ENCODE results near the gene IFITM1. TPM values are rescaled to one million over a fixed set of nuclear protein-coding genes. Genes with fewer than 3 reads are reported as not detected.
"Not testable (repeated sequence)": the region's sequence is repeated elsewhere in the genome, so short reads cannot be mapped to it uniquely, and the experiment has no call there.

IFITM1 gene
- polyA plus RNA-seq, 1 donor: 137 TPM

DNA sequence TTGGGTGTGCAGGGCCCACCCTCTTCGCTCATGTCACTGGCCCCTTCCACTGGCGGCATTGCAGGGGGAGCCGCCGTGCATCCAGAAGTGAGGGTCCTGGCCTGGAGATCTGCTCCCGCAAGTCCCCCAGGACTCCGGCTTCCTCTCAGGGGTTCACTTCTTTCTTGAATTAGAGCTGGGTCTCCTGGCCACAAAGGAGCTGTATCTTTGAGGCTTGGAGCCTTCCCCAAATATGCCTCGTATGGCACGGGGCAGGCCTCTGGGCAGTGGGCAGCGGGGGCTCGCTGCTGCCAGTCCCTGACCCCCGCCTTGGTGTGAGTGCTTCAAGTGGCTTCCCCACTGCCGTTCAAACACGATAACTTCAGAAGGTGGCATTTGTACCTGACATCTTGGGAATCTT, 14.2 kb downstream of the IFITM1 start:
- no peaks in the 10 kb centered on the region for H3K36me3 ChIP-seq (ENCODE audit: control insufficient read depth, insufficient read depth, low read length)
- peaks cover 28% of the 10 kb centered on the region for H3K4me1 ChIP-seq (ENCODE audit: control insufficient read depth, insufficient read depth, low read length)
- no peak overlapping the region for H3K27ac ChIP-seq (ENCODE audit: low read length)
- H3K27me3 ChIP-seq (ENCODE audit: control insufficient read depth, insufficient read depth, low read length): no peaks in the 10 kb centered on the region
- no CpG with 5 or more reads among the region's 13 CpGs for WGBS (ENCODE audit: insufficient coverage, low lambda C conversion rate)
- no peak overlapping the region for H3K4me3 ChIP-seq (ENCODE audit: low read length)
- no peak for DNase-seq
- H3K9me3 ChIP-seq (ENCODE audit: control insufficient read depth, low read depth, low read length): no peaks in the 10 kb centered on the region

DNA sequence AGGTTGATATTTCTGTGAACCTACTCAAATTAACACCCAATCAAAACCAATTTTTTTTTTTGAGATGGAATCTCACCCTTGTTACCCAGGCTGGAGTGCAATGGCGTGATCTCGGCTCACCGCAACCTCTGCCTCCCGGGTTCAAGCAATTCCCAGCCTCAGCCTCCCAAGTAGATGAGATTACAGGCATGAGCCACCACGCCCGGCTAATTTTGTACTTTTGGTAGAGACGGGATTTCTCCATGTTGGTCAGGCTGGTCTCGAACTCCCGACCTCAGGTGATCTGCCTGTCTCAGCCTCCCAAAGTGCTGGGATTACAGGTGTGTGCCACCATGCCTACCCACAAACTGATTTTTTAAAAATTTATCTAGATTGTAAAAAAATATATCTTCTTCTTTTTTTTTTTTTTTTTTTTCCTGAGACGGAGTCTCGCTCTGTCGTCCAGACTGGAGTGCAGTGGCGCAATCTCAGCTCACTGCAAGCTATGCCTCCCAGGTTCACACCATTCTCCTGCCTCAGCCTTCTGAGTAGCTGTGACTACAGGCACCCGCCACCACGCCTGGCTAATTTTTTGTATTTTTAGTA, 14.8 kb downstream of the IFITM1 start:
- H3K4me3 ChIP-seq (ENCODE audit: low read length); H3K9me3 ChIP-seq (ENCODE audit: control insufficient read depth, low read depth, low read length); H3K27ac ChIP-seq (ENCODE audit: low read length); H3K27me3 ChIP-seq (ENCODE audit: control insufficient read depth, insufficient read depth, low read length); DNase-seq; H3K36me3 ChIP-seq (ENCODE audit: control insufficient read depth, insufficient read depth, low read length): not testable (repeated sequence)
- peaks cover 28% of the 10 kb centered on the region for H3K4me1 ChIP-seq (ENCODE audit: control insufficient read depth, insufficient read depth, low read length)
- no CpG with 5 or more reads among the region's 15 CpGs for WGBS (ENCODE audit: insufficient coverage, low lambda C conversion rate)

DNA sequence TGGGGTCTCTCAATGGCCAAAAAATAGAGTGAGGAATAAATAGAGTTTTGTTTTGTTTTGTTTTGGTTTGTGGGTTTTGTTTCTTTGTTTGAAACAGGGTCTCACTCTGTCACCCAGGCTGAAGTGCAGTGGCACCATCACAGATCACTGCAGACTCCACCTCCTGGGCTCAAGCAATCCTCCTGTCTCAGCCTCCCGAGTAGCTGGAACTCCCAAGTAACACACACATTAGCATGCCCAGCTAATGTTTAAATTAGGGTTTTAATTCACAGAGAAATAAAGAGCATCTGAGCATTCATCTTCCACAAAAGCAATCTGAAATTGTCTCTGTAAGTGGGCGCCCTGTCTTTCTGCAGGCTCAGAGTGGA, 16.0 kb downstream of the IFITM1 start:
- Histone ChIP-seq H3K27me3 (ENCODE audit: control insufficient read depth, insufficient read depth, low read length) (no peaks in the 10 kb centered on the region), H3K4me3 (ENCODE audit: low read length) (no peak overlapping the region), H3K27ac (ENCODE audit: low read length) (no peak overlapping the region), H3K9me3 (ENCODE audit: control insufficient read depth, low read depth, low read length) (no peaks in the 10 kb centered on the region), H3K36me3 (ENCODE audit: control insufficient read depth, insufficient read depth, low read length) (no peaks in the 10 kb centered on the region), H3K4me1 (ENCODE audit: control insufficient read depth, insufficient read depth, low read length) (peaks cover 28% of the 10 kb centered on the region)
- DNase-seq: no peak
- no CpG with 5 or more reads among the region's 2 CpGs for WGBS (ENCODE audit: insufficient coverage, low lambda C conversion rate)

DNA sequence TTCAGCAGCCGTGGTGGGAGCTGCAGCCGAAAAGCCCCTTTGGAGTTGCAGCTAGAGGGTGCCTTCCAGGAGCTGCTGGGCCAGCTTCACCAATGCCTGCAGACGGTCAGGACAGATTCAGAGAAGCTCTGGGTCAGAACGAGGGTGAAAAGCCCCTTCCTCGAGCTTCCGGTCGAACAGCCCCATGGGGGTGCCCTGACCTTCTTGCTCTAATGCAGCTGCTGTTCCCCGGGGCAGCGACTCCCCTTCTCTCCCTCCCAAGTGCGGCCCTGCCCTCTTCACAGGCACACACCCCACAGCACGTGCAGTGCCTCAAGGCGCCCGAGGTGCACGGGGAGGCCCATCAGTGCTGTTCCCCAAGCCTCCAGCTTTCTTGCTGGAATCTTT, 16.5 kb downstream of the IFITM1 start:
- H3K4me1 ChIP-seq (ENCODE audit: control insufficient read depth, insufficient read depth, low read length): peaks cover 28% of the 10 kb centered on the region
- WGBS (ENCODE audit: insufficient coverage, low lambda C conversion rate): no CpG with 5 or more reads among the region's 14 CpGs
- H3K36me3 ChIP-seq (ENCODE audit: control insufficient read depth, insufficient read depth, low read length): no peaks in the 10 kb centered on the region
- H3K9me3 ChIP-seq (ENCODE audit: control insufficient read depth, low read depth, low read length): no peaks in the 10 kb centered on the region
- no peak overlapping the region for H3K27ac ChIP-seq (ENCODE audit: low read length)
- no peak for DNase-seq
- H3K4me3 ChIP-seq (ENCODE audit: low read length): no peak overlapping the region
- H3K27me3 ChIP-seq (ENCODE audit: control insufficient read depth, insufficient read depth, low read length): no peaks in the 10 kb centered on the region

DNA sequence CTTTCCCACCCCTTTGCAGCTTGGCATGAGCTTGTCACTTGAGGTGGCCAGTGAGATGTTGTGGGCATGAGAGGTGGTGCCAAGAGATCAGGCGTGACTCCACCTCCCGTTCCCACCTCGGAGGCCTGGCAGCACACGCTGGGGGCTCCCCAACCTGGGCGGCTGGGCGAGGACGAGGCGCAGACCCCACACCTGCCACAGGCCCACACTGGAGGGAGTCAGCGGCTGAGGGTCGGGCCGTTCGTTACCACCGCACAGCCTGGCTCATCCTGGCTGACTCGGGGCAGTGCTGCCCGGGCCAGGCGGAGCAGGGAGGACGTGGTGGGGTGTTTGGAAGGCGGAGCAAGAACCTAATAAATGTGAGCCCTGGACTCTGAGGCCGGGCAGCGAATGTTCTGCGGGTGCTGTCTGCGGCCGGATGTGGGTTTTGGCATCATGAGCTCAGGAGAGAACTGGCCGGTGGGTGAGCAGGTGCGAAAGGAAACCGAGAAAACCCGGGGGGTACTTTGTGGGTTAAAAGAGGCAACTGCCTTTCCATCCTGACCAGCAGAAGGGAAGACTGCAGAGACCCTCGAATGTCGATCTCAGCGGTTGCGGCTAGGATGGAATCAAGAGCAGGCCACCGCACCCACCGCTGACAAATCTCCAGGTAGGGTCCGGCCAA, 17.0 kb downstream of the IFITM1 start:
- no peaks in the 10 kb centered on the region for H3K9me3 ChIP-seq (ENCODE audit: control insufficient read depth, low read depth, low read length)
- no peak for DNase-seq
- WGBS (ENCODE audit: insufficient coverage, low lambda C conversion rate): no CpG with 5 or more reads among the region's 34 CpGs
- H3K27ac ChIP-seq (ENCODE audit: low read length): no peak overlapping the region
- H3K4me1 ChIP-seq (ENCODE audit: control insufficient read depth, insufficient read depth, low read length): peaks cover 28% of the 10 kb centered on the region
- H3K27me3 ChIP-seq (ENCODE audit: control insufficient read depth, insufficient read depth, low read length): no peaks in the 10 kb centered on the region
- H3K36me3 ChIP-seq (ENCODE audit: control insufficient read depth, insufficient read depth, low read length): no peaks in the 10 kb centered on the region
- H3K4me3 ChIP-seq (ENCODE audit: low read length): no peak overlapping the region

DNA sequence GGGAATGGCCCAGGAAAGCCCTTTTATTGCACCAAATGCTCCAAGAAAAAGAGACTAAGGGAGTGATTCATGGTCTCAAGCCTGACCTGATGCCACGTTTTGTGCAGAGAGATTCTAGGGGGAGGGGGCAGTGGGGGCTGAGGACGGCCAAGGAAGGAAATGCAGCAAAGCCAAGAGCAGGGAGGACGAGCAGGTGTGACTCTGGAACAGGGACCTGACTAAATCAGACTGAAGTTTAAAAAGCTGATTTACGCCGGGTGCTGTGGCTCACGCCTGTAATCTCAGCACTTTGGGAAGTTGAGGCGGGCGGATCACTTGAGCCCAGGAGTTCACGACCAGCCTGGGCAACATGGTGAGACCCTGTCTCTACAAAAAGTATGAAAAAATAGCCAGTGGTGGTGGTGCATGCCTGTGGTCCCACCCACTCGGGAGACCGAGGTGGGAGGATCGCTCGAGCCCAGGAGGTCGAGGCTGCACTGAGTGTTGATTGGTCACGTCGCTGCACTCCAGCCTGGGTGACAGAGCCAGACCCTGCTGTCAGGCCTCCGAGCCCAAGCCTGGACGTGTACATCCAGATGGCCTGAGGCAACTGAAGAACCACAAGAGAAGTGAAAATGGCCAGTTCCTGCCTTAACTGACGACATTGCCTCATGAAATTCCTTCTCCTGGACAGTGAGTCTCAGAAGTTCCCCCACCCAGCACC, 17.7 kb downstream of the IFITM1 start:
- no peaks in the 10 kb centered on the region for H3K27me3 ChIP-seq (ENCODE audit: control insufficient read depth, insufficient read depth, low read length)
- no peak for DNase-seq
- H3K4me1 ChIP-seq (ENCODE audit: control insufficient read depth, insufficient read depth, low read length): peaks cover 29% of the 10 kb centered on the region
- no peaks in the 10 kb centered on the region for H3K36me3 ChIP-seq (ENCODE audit: control insufficient read depth, insufficient read depth, low read length)
- H3K4me3 ChIP-seq (ENCODE audit: low read length): no peak overlapping the region
- H3K27ac ChIP-seq (ENCODE audit: low read length): no peak overlapping the region
- no peaks in the 10 kb centered on the region for H3K9me3 ChIP-seq (ENCODE audit: control insufficient read depth, low read depth, low read length)
- no CpG with 5 or more reads among the region's 19 CpGs for WGBS (ENCODE audit: insufficient coverage, low lambda C conversion rate)

DNA sequence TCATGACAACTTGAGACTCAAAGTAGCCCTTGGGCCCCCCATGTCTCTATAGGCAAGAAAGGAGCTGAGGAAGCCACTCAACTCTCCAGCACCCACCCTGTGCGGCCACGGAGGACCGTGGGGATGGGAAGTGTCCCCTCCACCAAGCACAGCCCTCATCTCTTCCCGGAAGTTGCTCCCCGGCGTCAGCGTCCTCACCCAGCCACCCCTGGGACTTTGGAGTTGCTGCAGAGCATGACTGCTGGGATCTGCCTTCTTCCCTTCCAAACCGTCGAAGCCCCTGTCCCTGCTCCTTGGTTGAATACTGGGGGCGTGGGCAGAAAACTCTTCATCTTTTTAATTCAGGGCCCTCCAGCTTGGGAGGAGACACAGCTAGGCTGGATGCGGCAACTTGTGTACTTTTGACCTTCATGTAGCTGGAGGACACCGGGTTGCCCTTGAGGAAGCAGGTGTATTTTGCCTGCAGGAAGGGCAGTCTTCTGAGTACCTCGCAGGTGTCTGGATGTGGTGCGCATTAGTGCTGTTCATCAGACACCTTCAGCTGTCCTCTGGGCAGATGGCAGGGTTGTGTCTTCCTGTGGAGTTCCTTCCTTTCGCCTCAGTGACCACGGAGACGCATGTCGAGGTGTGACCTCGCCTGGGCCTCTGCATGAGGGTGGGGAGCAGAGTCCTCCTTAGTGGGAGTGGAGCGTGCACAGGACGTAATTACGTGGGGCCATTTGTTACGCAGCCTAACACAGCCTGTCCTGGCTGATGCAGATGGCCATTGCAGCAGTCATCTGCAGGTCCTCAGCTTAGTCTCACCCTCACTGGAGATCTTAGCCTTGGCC, 19.0 kb downstream of the IFITM1 start:
- H3K4me3 ChIP-seq (ENCODE audit: low read length): no peak overlapping the region
- 100% methylated on average over 3 of the region's 23 CpGs for WGBS (ENCODE audit: insufficient coverage, low lambda C conversion rate)
- H3K36me3 ChIP-seq (ENCODE audit: control insufficient read depth, insufficient read depth, low read length): no peaks in the 10 kb centered on the region
- H3K4me1 ChIP-seq (ENCODE audit: control insufficient read depth, insufficient read depth, low read length): peaks cover 23% of the 10 kb centered on the region
- no peaks in the 10 kb centered on the region for H3K9me3 ChIP-seq (ENCODE audit: control insufficient read depth, low read depth, low read length)
- DNase-seq: no peak
- H3K27ac ChIP-seq (ENCODE audit: low read length): no peak overlapping the region
- no peaks in the 10 kb centered on the region for H3K27me3 ChIP-seq (ENCODE audit: control insufficient read depth, insufficient read depth, low read length)

DNA sequence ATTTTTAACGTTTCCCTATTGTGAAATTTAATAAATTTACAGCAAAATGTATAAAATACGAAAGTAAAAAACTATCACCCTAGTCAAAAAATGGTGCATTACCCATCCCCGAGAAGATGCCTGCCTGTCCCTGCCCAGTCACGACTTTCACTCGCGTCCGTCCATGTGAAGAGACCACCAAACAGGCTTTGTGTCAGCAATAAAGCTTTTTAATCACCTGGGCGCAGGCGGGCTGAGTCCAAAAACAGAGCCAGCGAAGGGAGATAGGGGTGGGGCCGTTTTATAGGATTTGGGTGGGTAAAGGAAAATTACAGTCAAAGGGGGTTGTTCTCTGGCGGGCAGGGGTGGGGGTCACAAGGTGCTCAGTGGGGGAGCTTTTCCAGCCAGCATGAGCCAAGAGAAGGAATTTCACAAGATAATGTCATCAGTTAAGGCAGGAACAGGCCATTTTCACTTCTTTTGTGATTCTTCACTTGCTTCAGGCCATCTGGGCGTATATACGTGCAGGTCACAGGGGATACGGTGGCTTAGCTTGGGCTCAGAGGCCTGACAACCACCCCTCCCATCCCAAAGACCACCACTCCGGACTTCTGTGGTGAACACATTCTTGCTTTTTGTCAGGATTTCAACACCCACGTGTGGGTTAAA, 19.9 kb downstream of the IFITM1 start:
- not testable (repeated sequence) for H3K9me3 ChIP-seq (ENCODE audit: control insufficient read depth, low read depth, low read length); H3K36me3 ChIP-seq (ENCODE audit: control insufficient read depth, insufficient read depth, low read length); H3K27me3 ChIP-seq (ENCODE audit: control insufficient read depth, insufficient read depth, low read length); H3K4me3 ChIP-seq (ENCODE audit: low read length); DNase-seq; H3K27ac ChIP-seq (ENCODE audit: low read length)
- WGBS (ENCODE audit: insufficient coverage, low lambda C conversion rate): no CpG with 5 or more reads among the region's 17 CpGs
- H3K4me1 ChIP-seq (ENCODE audit: control insufficient read depth, insufficient read depth, low read length): peaks cover 23% of the 10 kb centered on the region

DNA sequence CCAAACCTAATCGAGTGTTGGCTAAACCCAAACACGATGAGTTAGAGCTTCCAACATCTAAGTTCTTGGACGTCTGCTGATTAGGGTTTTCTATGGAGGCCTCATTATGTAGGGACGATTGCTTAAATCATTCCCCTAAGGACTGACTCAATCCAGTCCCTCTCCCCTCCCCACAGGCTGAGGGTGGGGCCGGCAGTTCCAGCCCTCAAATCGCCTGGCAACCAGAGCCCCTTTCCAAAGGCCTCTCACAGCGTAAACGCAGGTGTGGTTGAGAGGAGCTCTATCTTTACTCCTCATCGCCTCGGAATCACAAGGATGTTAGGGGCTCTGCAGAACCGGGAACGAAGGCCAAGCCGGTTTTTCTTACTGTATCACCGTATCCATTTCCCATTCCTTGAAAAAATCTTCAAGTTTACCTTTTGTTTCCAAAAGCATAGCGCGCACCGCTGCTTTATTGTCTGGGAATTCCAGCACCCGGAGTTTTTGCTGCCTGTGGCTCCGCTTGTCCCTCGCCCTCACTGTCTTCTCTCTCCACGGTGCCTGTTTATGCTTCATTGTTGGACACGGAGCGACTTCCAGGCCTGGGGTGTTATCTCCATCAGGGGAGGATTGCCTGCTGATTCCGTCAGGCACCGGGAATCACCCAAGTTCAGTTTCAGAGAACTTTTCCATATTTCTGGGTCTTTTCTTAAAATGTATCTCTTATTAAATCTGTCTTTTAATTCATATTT, 20.6 kb downstream of the IFITM1 start:
- Histone ChIP-seq H3K4me1 (ENCODE audit: control insufficient read depth, insufficient read depth, low read length) (peaks cover 23% of the 10 kb centered on the region), H3K9me3 (ENCODE audit: control insufficient read depth, low read depth, low read length) (no peaks in the 10 kb centered on the region), H3K4me3 (ENCODE audit: low read length) (no peak overlapping the region), H3K27me3 (ENCODE audit: control insufficient read depth, insufficient read depth, low read length) (no peaks in the 10 kb centered on the region), H3K27ac (ENCODE audit: low read length) (peak overlapping the region; percentile 52), H3K36me3 (ENCODE audit: control insufficient read depth, insufficient read depth, low read length) (no peaks in the 10 kb centered on the region)
- WGBS (ENCODE audit: insufficient coverage, low lambda C conversion rate): no CpG with 5 or more reads among the region's 25 CpGs
- DNase-seq: peak in 1 of 2 donors; percentile 80
